RWPE1 (cell line): ENCODE data around the gene RAB3B.
"Not testable (repeated sequence)": the region's sequence is repeated elsewhere in the genome, so short reads cannot be mapped to it uniquely, and the experiment has no call there.

Experiments
- CTCF ChIA-PET: fragments of 350-600 bp; sonication (Branson Sonifier 250); formaldehyde crosslinking; extraction: SDS; loops from one replicate; lab custom pipeline; 2021; lab: Yijun Ruan, JAX
- POLR2A ChIA-PET: fragments of 400-600 bp; formaldehyde crosslinking; extraction: SDS; loops from one replicate; lab custom pipeline; 2020; ENCODE audit warnings: antibody characterized with exemption; ENCODE audit not compliant: low non-redundant PET; lab: Yijun Ruan, JAX
- DNase-seq: peaks from one replicate; pipeline ENCODE4 v3.0.0; 2012; ENCODE audit warnings: low spot score
- H3K27ac ChIP-seq: fragments of 450-650 bp; 2 replicates; pipeline ENCODE4 v1.5.1; 2017
- TF ChIP-seq, protein P1 (sequence below): fragments of 450-650 bp; conservative IDR thresholded peaks from 2 replicates; pipeline ENCODE4 v1.5.1; 2017; ENCODE audit warnings: low read depth, mild to moderate bottlenecking

RAB3B gene

DNA sequence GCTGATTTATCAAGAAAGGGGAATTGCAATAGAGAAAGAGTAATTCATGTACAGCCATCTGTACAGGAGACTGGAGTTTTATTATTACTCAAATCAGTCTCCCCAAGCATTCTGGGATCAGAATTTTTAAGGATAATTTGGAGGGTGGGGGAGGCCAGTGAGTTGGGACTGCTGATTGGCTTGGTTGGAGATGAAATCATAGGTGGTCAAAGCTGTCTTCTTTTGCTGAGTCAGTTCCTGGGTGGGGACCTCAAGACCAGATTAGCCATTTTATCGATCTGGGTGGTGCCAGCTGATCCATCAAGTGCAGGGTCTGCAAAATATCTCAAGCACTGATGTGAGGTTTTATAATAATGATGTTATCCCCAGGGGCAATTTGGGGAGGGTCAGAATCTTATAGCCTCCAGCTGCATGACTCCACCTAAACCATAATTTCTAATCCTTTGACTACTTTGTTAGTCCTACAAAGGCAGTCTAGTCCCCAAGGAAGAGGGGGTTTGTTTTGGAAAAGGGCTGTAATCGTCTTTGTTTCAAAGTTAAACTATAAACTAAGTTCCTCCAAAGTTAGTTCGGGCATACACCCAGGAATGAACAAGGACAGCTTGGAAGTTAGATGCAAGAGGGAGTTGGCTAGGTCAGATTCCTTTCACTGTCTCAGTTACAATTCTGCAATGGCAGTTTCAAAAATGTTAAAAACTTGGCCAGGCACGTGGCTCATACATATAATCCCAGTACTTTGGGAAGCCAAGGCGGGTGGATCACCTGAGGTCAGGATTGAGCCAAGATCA, 16.9 kb upstream of the RAB3B start:
- POLR2A ChIA-PET, result no interaction called here
- TF ChIP-seq, protein P1, sequence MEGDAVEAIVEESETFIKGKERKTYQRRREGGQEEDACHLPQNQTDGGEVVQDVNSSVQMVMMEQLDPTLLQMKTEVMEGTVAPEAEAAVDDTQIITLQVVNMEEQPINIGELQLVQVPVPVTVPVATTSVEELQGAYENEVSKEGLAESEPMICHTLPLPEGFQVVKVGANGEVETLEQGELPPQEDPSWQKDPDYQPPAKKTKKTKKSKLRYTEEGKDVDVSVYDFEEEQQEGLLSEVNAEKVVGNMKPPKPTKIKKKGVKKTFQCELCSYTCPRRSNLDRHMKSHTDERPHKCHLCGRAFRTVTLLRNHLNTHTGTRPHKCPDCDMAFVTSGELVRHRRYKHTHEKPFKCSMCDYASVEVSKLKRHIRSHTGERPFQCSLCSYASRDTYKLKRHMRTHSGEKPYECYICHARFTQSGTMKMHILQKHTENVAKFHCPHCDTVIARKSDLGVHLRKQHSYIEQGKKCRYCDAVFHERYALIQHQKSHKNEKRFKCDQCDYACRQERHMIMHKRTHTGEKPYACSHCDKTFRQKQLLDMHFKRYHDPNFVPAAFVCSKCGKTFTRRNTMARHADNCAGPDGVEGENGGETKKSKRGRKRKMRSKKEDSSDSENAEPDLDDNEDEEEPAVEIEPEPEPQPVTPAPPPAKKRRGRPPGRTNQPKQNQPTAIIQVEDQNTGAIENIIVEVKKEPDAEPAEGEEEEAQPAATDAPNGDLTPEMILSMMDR, result no peak
- CTCF ChIA-PET, result no interaction called here
- H3K27ac ChIP-seq, result no peak overlapping the region
- DNase-seq, result no peak

DNA sequence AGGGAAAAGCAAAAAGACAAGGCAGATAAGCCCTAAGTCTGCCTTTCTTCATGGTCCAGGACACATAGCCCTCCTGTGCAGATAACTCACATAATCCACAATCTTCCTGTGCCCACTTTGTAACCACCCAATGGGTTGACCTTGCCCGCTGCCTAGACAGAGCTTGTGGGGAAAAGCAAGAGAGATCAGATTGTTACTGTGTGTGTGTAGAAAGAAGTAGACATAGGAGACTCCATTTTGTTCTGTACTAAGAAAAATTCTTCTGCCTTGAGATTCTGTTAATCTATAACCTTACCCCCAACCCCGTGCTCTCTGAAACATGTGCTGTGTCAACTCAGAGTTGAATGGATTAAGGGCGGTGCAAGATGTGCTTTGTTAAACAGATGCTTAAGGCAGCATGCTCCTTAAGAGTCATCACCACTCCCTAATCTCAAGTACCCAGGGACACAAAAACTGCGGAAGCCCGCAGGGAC, 15.6 kb upstream of the RAB3B start:
- CTCF ChIA-PET, result interaction anchor here (0.7 kb wide), 1 partner anchor 15 kb away, joined by 4 read pairs; no protein-coding TSS in a partner anchor
- H3K27ac ChIP-seq, DNase-seq, POLR2A ChIA-PET: not testable (repeated sequence)

DNA sequence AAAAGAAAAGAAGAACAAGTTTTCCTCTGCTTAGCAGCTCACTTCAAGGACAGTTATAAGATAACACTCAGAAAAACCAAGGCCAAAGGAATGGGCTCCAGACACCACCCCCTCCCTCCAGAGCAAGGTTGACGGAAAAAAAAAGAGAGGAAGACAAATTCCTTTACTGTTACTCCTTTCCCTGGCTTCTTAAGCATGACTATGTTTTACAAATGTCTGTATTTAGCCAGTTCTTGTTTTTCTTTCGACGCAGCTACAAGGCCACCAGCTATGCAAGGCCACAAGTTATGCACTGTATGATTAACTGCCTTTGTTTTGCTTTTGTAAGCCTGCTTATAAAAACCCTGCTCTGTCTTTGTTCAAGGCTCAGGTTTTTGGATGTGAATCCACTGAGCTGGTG, 15.0 kb upstream of the RAB3B start:
- DNase-seq, POLR2A ChIA-PET, H3K27ac ChIP-seq: not testable (repeated sequence)
- CTCF ChIA-PET, result interaction anchor here (0.6 kb wide), 2 partner anchors 42 to 64 kb away, joined by 3 read pairs; no protein-coding TSS in a partner anchor

DNA sequence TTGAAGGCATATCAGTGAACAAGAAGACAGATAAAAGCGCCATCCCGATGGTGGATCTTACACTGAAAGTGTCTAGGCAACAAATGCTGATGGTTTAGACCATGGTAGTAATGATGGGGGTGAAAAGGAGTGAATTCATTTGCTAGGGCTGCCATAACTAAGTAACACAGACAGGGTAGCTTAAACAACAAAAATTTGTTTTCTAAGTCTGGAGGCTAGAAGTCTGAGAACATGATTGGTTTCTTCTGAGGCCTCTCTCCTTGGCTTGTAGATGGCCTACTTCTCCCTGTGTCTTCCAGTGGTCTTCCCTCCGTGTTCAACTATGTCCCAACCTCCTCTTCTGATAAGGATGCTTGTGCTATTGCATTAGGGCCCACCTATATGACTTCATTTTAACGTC, 13.4 kb upstream of the RAB3B start:
- DNase-seq, result no peak
- TF ChIP-seq, protein P1, result no peak
- CTCF ChIA-PET, result interaction anchor here (0.6 to 1.5 kb wide), 2 partner anchors 19 to 107 kb away, joined by 4 read pairs; no protein-coding TSS in a partner anchor
- no peak overlapping the region for H3K27ac ChIP-seq
- POLR2A ChIA-PET, result no interaction called here

DNA sequence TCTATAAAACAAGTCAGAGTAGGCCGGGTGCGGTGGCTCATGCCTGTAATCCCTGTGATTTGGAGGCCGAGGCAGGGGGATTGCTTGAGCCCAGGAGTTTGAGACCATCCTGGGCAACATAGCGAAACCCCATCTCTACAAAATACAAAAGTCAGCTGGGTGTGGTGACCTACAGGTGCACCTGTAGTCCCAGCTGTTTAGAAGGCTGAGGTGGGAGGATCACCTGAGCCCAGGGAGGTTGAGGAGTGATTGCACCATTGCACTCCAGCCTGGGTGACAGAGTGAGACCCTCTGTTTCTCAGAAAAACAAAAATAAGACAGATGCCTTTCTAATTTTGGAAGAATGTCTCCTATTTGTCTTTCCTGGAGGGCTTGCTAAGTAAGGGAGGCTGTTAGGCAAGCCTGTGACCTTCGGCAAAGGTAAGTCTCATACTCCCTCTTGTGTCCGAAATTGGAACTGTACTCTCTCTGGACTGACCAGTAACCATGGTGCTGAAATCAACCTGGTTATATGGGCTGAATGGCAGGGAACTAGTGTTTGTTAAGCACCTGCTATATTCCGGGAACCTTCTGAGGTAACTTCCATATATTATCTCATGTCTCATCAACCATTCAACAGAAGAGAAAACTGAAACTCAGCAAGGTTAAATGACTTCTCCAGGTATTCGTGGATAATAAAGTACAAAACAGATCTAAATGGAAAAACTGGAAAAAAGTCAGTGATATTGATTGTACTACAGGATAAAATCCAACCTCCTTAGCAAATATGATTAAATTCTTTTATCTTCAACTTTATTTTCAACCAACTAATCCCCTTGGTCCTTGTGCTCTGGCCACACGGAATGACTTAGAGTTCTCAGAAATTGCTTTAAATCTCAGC, 11.8 kb upstream of the RAB3B start:
- H3K27ac ChIP-seq, result no peak overlapping the region
- TF ChIP-seq, protein P1, result peak; percentile 86
- POLR2A ChIA-PET, result no interaction called here
- peak; percentile 90 for DNase-seq
- CTCF ChIA-PET, result interaction anchor here (0.6 to 1.8 kb wide), 5 partner anchors 34 to 575 kb away, joined by 3 to 18 read pairs (median 4); no protein-coding TSS in a partner anchor

DNA sequence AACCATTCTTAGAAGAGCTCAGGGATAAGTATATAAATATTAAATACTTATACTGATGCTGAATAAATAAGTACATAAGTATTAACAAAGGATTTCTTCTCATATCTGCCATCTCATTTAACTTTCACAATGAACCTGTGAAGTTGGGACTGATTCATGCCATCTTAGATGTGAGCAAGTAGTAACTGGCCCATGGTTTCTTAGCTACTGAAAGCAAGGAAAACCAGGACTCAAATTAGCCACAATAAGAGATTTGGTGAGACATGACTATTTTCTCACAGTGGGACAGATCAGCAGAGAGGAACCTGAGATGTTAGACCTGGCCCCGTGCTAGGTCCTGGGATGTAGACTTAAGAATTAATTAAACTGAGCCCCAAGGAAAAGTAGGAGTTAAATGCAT, 8.2 kb upstream of the RAB3B start:
- ChIA-PET POLR2A (no interaction called here), CTCF (interaction anchor here (2.2 kb wide), 1 partner anchor 102 kb away, joined by 14 read pairs; no protein-coding TSS in a partner anchor)
- H3K27ac ChIP-seq, result no peak overlapping the region
- no peak for DNase-seq
- TF ChIP-seq, protein P1, result no peak

DNA sequence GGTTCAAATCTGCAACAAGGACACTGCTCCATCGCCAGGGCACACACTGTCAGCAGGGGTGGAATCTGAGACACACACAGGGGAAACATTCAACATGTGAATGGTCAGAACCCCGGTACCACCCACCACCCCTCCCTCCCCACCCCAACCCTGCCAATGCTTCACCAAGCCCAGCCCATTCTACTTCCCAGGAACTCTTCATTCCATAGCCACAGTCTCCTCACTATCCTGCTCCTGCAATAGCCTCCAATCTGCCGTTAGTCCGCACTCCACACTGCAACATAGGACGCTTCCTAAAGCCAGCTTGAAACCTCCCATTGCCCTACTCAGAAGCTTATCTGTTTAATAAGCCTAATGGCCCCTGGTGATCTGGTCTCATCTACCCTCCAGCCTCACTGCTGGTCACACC, 7.5 kb upstream of the RAB3B start:
- TF ChIP-seq, protein P1, result no peak
- CTCF ChIA-PET, result no interaction called here
- POLR2A ChIA-PET, result no interaction called here
- DNase-seq, result no peak
- H3K27ac ChIP-seq, result no peak overlapping the region
